Hematopoietic multipotent progenitor cell (in vitro differentiated cells): ENCODE measurements around the gene VCAN. TPM values are rescaled to one million over a fixed set of nuclear protein-coding genes. Genes with fewer than 3 reads are reported as not detected.
"Not testable (repeated sequence)": the region's sequence is repeated elsewhere in the genome, so short reads cannot be mapped to it uniquely, and the experiment has no call there.

Experiments
- DNase-seq, 3 donors: peaks; one replicate each; pipeline ENCODE4 v3.0.0-alpha.2; 2011 to 2015; ENCODE audit warnings: low read depth in 2 of 3, low spot score in 2 of 3
- total RNA-seq: library from RNA; depleted of rRNA; stranded (reverse); fragments of >200 nt; gene quantifications from one replicate; pipeline ENCODE4 v1.2.3, GENCODE V29; 2012

VCAN gene
- total RNA-seq, result 5.4 TPM

- DNase-seq, result peak in 2 of 3 donors; percentile 14 to 30
Measured at GRCh38 chr5:83471405-83472212, at the start of gene VCAN. Gene VCAN (plus strand): TSS chr5:83471744. CDS start chr5:83483519, 11,775 bp downstream.

- DNase-seq, result no peak
Measured at GRCh38 chr5:83422284-83422683, 49.3 kb upstream of the VCAN start.

GRCh38 chr5:83426855-83427254, 44.7 kb upstream of the VCAN start:
- no peak for DNase-seq

- DNase-seq, result peak in 1 of 3 donors; percentile 6
Measured at GRCh38 chr5:83428126-83428525, 43.4 kb upstream of the VCAN start.

- DNase-seq, result no peak
Measured at GRCh38 chr5:83428890-83429289, 42.7 kb upstream of the VCAN start.

GRCh38 chr5:83430130-83431010, 41.2 kb upstream of the VCAN start:
- peak; percentile 14 to 78 (median 55) for DNase-seq

- no peak for DNase-seq
Measured at GRCh38 chr5:83433891-83434290, 37.7 kb upstream of the VCAN start.

- DNase-seq, result no peak
Measured at GRCh38 chr5:83434946-83435345, 36.6 kb upstream of the VCAN start.

- no peak for DNase-seq
Measured at GRCh38 chr5:83436276-83436675, 35.3 kb upstream of the VCAN start.

GRCh38 chr5:83437697-83438096, 33.8 kb upstream of the VCAN start:
- not testable (repeated sequence) for DNase-seq

GRCh38 chr5:83440826-83441225, 30.7 kb upstream of the VCAN start:
- DNase-seq, result no peak

GRCh38 chr5:83441747-83442146, 29.8 kb upstream of the VCAN start:
- DNase-seq, result no peak

GRCh38 chr5:83443534-83443933, 28.0 kb upstream of the VCAN start:
- DNase-seq, result no peak

- no peak for DNase-seq
Measured at GRCh38 chr5:83444445-83444844, 27.1 kb upstream of the VCAN start.

- DNase-seq, result no peak
Measured at GRCh38 chr5:83446253-83446947, 25.1 kb upstream of the VCAN start.

GRCh38 chr5:83447533-83447932, 24.0 kb upstream of the VCAN start:
- no peak for DNase-seq

- no peak for DNase-seq
Measured at GRCh38 chr5:83450183-83450966, 21.2 kb upstream of the VCAN start.

- no peak for DNase-seq
Measured at GRCh38 chr5:83450967-83451248, 20.6 kb upstream of the VCAN start.

- no peak for DNase-seq
Measured at GRCh38 chr5:83451955-83452354, 19.6 kb upstream of the VCAN start.

GRCh38 chr5:83453937-83454336, 17.6 kb upstream of the VCAN start:
- DNase-seq, result no peak

GRCh38 chr5:83464261-83464660, 7.3 kb upstream of the VCAN start:
- DNase-seq, result no peak
